Stimulated activated CD4-positive, alpha-beta T cell treated with anti-CD3 and anti-CD28 coated beads, TNF-alpha, amount 100 ng/mL, for 48 hours (primary cell): Measurements from ENCODE around the gene LIMCH1.

ENCODE experiments used
- DNase-seq, 3 donors: peaks; one replicate each; pipeline ENCODE4 v3.0.0-alpha.2; 2020; ENCODE audit warnings: low read depth in 3 of 3

LIMCH1 gene

GRCh38 chr4:41532336-41532735 lies 5.6 kb upstream of the LIMCH1 start:
- DNase-seq = no peak

- DNase-seq = no peak
Measured at GRCh38 chr4:41532882-41533281, 5.1 kb upstream of the LIMCH1 start.

- DNase-seq = no peak
Measured at GRCh38 chr4:41533680-41534079, 4.3 kb upstream of the LIMCH1 start.

- DNase-seq = no peak
Measured at GRCh38 chr4:41534404-41534803, 3.6 kb upstream of the LIMCH1 start.

GRCh38 chr4:41535911-41536371 lies 2.0 kb upstream of the LIMCH1 start:
- no peak for DNase-seq

- DNase-seq = no peak
Measured at GRCh38 chr4:41537292-41537890, 566 bp upstream of the LIMCH1 start.

GRCh38 chr4:41538887-41539498 lies 1.0 kb downstream of the LIMCH1 start:
- DNase-seq = no peak

- no peak for DNase-seq
Measured at GRCh38 chr4:41539711-41540110, 1.8 kb downstream of the LIMCH1 start.

- DNase-seq = no peak
Measured at GRCh38 chr4:41540687-41541086, 2.7 kb downstream of the LIMCH1 start.

- no peak for DNase-seq
Measured at GRCh38 chr4:41541687-41542094, 3.7 kb downstream of the LIMCH1 start.

GRCh38 chr4:41542526-41543275 lies 4.7 kb downstream of the LIMCH1 start:
- no peak for DNase-seq

- no peak for DNase-seq
Measured at GRCh38 chr4:41545238-41545637, 7.3 kb downstream of the LIMCH1 start.

GRCh38 chr4:41546638-41547037 lies 8.7 kb downstream of the LIMCH1 start:
- no peak for DNase-seq

- no peak for DNase-seq
Measured at GRCh38 chr4:41548305-41548880, 10.4 kb downstream of the LIMCH1 start.

- DNase-seq = no peak
Measured at GRCh38 chr4:41549478-41549877, 11.5 kb downstream of the LIMCH1 start.

GRCh38 chr4:41550308-41550707 lies 12.4 kb downstream of the LIMCH1 start:
- no peak for DNase-seq

- no peak for DNase-seq
Measured at GRCh38 chr4:41551536-41551935, 13.6 kb downstream of the LIMCH1 start.

GRCh38 chr4:41554905-41555304 lies 16.9 kb downstream of the LIMCH1 start:
- no peak for DNase-seq

GRCh38 chr4:41556526-41556925 lies 18.6 kb downstream of the LIMCH1 start:
- no peak for DNase-seq

- DNase-seq = no peak
Measured at GRCh38 chr4:41559940-41560516, 22.1 kb downstream of the LIMCH1 start.

GRCh38 chr4:41561244-41561643 lies 23.3 kb downstream of the LIMCH1 start:
- no peak for DNase-seq

GRCh38 chr4:41567186-41567585 lies 29.2 kb downstream of the LIMCH1 start:
- DNase-seq = no peak
